Muscle of arm (tissue), 12 donors: ENCODE results near the gene ZNF786. TPM values are rescaled to one million over a fixed set of nuclear protein-coding genes. Genes with fewer than 3 reads are reported as not detected.
"Not testable (repeated sequence)": the region's sequence is repeated elsewhere in the genome, so short reads cannot be mapped to it uniquely, and the experiment has no call there.

Experiments
- DNase-seq: peaks from one replicate; pipeline ENCODE4 v3.0.0-alpha.2; 2013
- polyA plus RNA-seq, 12 donors: library from polyadenylated mRNA; unstranded; fragments of 120-200 nt; gene quantifications; one replicate each; pipeline ENCODE4 v1.2.1, GENCODE V29; 2013; ENCODE audit not compliant: insufficient read length in 12 of 12

Gene ZNF786
- polyA plus RNA-seq, 12 donors: 3.2 to 6.8 (median 4.4) TPM; not detected in 2

DNA sequence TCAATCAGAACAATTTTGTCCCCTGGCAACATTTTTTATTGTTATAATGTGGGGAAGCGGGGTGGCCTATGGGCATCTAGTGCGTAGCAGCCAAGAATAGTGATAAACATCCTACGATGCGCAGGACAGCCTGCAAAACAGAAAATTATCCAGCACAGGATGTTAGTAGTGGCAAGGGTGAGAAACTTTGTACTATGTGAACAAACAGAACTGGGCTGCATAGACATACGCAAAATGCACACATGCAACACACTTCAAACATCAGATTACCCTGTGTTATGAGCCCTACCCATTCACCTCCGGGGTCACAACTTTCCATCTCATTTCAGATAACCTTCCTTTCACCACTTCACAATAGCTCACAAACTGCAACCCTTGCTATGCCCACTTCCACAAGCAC lies 3.1 kb downstream of the ZNF786 start:
- DNase-seq: no peak

- no peak for DNase-seq
Observed at GRCh38 chr7:149085866-149086265, 4.7 kb downstream of the ZNF786 start.

GRCh38 chr7:149084407-149084806 lies 6.1 kb downstream of the ZNF786 start:
- no peak for DNase-seq

GRCh38 chr7:149081914-149082313 lies 8.6 kb downstream of the ZNF786 start:
- DNase-seq: no peak

GRCh38 chr7:149077594-149077993 lies 12.9 kb downstream of the ZNF786 start:
- DNase-seq: no peak

DNA sequence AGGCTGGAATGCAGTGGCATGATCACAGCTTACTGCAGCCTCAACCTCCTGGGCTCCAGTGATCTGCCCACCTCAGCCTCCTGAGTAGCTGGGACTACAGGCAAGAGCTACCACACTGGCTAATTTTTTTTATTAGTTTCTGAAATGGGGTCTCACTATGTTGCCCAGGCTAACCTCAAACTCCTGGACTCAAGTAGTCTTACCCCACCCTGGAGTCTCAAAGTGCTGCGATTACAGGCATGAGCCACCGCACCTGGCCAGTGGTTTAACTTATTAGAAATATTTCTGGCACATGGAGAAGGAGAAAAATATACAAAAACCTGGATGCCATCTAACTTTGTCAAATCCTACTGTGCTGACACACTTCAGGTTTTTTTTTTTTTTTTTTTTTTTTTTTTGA lies 15.2 kb downstream of the ZNF786 start:
- DNase-seq: no peak

- DNase-seq: no peak
Observed at GRCh38 chr7:149074116-149074885, 16.2 kb downstream of the ZNF786 start.

DNA sequence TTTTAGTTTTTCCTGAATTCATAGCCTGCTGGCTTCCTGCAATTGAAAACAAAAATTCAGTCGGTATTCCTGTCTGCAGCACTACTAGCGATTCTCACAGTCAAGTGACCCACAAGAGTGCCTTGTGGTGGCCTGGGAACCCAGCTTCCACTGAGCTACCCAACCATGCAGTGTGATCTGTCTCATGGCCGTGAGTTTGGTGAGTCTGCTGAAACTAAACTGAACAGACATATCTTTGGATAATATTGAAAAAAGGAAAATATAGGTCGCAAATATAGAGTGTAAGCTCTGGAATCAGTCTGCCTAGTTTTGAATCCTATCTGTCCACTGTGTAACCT lies 18.1 kb downstream of the ZNF786 start:
- DNase-seq: no peak

GRCh38 chr7:149071641-149072437 lies 18.7 kb downstream of the ZNF786 start:
- DNase-seq: no peak

DNA sequence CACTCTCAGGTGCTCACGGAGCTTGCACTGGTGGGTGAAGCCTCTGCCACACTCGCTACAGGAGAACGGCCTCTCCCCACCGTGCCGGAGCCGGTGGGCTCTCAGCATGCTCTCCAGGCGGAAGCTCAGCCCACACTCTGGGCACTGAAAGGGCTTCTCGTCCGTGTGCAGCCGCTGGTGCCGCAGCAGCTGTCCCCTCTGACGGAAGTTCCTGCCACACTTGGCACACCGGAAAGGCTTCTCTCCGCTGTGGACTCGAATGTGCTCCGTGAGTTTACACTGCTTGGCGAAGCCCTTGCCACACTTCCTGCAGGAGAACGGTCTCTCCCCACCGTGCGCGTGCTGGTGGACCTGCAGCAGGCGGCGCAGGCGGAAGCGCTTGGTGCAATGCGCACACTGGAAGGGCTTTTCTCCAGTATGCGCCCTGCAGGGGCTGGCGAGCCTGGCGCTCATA lies 19.3 kb downstream of the ZNF786 start:
- DNase-seq: no peak

DNA sequence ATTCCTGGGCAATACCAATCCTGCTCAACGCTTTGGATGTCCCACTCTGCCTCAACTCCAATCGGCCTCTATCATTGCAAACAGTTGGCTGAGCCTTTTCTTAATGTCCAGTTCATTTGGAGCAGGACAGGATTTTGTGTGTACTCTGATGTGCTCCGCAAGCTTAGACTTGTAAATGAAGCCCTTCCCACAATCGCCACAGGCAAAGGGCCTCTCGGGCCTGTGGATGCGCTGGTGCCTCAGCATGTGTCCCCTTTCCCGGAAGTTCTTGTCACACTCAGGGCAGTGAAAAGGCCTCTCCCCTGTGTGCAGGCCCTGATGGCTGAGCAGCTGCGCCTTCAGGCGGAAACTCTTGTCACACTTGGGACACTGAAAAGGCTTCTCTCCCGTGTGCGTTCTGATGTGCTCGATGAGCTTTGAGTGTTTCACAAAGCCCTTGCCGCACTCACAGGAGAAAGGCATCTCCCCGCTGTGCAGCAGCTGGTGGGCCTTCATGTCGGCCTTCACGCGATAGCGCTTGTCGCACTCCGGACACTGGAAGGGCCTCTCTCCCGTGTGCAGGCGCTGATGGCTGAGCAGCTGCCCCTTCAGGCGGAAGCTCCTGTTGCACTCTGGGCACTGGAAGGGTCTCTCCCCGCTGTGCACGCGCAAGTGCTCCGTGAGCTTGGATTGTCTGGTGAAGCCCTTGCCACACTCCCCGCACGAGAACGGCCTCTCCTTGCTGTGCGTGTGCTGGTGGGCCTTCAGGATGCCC lies 20.0 kb downstream of the ZNF786 start:
- DNase-seq: no peak

GRCh38 chr7:149067869-149068268 lies 22.6 kb downstream of the ZNF786 start:
- no peak for DNase-seq

- no peak for DNase-seq
Observed at GRCh38 chr7:149063476-149063875, 27.0 kb downstream of the ZNF786 start.

GRCh38 chr7:149062217-149062899 lies 28.2 kb downstream of the ZNF786 start:
- not testable (repeated sequence) for DNase-seq

DNA sequence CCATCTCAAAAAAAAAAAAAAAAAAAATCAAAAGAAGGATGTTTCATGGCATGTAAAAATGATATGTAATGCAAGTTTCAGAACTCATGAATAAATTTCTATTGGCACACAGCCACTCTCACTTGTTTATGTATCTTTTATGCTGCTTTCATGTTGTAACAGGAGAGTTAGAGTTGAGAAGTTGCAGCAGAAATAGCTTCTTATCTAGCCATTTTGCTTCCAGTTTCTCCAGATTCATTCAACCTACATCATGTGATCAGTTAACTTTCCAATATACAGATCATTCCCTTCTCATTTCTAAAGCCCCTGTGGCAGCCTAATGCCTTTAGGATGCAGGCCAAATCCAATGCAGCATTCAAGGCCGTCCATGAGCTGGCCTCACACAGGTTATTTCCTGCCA lies 30.4 kb downstream of the ZNF786 start:
- no peak for DNase-seq

GRCh38 chr7:149053885-149054284 lies 36.6 kb downstream of the ZNF786 start:
- no peak for DNase-seq

DNA sequence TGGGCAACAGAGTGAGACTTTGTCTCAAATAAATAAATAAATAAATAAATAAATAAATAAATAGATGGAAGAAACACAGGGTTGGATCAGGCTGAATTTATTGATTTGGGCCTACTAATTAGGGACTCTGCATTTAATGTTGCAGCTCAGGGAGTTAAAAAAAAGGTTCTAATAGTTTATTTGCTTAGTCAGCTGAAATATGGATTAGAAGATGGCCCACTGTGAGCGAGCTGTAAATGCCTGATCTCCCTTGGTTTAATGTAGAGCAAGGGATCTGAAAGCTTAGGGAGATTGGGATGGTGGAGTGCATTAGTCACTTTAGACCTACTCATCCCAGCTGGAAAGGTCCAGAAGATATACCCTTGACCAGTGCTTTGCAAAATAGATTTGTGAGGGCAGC lies 37.1 kb downstream of the ZNF786 start:
- no peak for DNase-seq

DNA sequence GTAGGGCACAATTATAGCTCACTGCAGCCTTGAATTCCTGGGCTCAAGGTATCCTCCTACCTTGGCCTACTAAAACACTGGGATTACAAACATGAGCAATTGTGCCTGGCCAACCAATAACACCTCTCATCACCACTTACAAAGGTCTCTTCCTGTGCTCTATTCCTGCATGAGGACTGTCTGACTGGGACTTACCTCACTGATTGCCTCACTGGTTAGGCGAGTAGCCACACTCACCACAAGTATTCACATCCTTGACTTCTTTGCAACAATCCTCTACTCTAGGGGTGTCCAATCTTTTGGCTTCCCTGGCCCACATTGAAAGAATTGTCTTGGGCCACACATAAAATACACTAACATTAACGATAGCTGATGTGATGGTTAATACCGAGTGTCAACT lies 39.6 kb downstream of the ZNF786 start:
- DNase-seq: no peak

DNA sequence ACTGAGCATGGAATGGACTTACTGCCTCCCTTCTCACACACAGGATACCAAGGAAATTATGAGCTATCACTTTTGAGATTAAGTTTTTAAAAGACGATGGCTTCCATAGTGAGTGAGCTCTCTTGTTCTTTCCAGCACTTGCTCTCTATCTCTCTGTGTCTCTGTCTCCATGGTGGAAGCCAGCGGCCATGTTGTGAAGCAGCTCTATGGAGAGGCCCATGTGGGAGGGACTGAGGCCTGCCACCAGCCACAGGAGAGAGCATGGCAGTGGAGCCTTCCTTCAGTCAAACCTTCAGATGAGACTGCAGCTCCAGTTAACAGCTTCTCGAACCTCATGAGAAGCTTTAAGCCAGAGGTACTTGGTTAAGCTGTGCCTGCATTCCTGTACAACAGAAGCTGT lies 41.7 kb downstream of the ZNF786 start:
- DNase-seq: no peak

GRCh38 chr7:149046416-149046815 lies 44.1 kb downstream of the ZNF786 start:
- no peak for DNase-seq

DNA sequence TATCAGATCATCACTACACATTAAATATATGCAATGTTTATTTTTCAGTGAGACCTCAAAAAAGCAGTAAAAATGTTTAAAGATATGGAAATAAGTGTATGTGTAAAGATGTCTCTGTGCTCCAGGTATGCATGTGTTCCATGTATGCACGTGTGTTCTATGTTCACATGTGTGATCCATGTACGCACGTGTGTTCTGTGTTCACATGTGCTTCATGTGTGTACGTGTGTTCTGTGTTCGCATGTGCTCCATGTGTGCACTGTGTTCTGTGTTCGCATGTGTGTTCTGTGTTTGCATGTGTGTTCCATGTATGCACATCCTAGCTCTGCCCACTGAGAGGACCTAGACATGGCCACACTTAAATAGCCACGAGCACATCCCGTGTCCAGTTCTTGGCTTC lies 46.6 kb downstream of the ZNF786 start:
- DNase-seq: no peak

- no peak for DNase-seq
Observed at GRCh38 chr7:149041350-149041749, 49.2 kb downstream of the ZNF786 start.
